HG02938 (cell line): Measurements from ENCODE around the gene TRPM6.

Experiments
- ATAC-seq: cut with Tn5 transposase; IDR thresholded peaks from one replicate; pipeline ENCODE4 v1.9.1; 2021; ENCODE audit warnings: mild to moderate bottlenecking, moderate library complexity; ENCODE audit not compliant: unreplicated experiment

Gene TRPM6

GRCh38 chr9:74777136-74777879 lies 110.4 kb downstream of the TRPM6 start:
- ATAC-seq = no peak

DNA sequence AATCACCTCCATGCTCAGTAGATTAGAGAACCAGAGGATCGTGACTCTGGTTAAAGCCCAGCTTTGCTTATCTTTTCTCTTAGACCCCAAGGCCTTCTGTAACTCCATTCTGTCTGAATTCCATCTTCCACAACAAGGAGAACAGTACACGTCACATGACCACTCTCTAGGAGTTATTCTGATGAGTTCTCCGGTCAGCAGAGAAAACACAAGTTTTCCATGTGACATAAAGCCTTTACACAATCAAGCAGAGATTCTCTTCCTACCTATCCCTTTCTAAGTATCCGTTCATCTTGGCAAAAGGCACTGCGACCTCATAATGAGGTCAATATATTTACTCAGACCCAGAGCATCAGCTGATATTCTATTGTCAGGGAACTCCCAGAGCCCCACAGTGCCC lies 112.3 kb downstream of the TRPM6 start:
- ATAC-seq = no peak

- peak; percentile 43 for ATAC-seq
Observed at GRCh38 chr9:74773886-74774479, 113.7 kb downstream of the TRPM6 start.

GRCh38 chr9:74772121-74772520 lies 115.6 kb downstream of the TRPM6 start:
- peak; percentile 40 for ATAC-seq

GRCh38 chr9:74771672-74772071 lies 116.0 kb downstream of the TRPM6 start:
- ATAC-seq = no peak

GRCh38 chr9:74771262-74771585 lies 116.5 kb downstream of the TRPM6 start:
- ATAC-seq = no peak

- ATAC-seq = peak; percentile 72
Observed at GRCh38 chr9:74770508-74771261, 117.0 kb downstream of the TRPM6 start.

GRCh38 chr9:74765481-74765971 lies 122.2 kb downstream of the TRPM6 start:
- ATAC-seq = no peak

- no peak for ATAC-seq
Observed at GRCh38 chr9:74762950-74763349, 124.8 kb downstream of the TRPM6 start.

DNA sequence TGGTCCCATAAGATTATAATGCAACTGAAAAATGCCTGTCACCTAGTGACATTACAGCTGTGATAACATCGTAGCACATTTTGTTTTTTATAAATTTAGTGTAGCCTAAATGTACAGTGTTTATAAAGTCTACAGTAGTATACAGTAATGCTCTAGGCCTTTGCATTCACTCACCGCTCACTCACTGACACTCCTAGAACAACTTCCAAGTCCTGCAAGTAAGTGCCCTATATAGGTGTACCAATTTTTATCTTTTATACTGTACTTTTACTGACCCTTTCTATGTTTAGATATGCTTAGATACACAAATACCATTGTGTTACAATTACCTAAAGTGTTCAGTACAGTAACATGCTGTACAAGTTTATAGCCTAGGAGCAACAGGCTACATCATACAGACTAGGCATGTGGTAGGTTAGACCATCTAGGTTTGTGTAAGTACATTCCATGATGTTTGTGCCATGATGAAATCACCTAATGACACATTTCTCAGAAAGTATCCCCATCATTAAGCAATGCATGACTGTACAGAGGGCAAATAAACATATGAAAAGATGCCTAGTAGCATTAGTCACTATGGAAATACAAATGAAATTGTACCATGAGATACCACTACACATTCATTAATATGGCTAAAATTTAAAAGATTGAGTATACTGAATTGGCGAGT lies 127.6 kb downstream of the TRPM6 start:
- ATAC-seq = no peak

DNA sequence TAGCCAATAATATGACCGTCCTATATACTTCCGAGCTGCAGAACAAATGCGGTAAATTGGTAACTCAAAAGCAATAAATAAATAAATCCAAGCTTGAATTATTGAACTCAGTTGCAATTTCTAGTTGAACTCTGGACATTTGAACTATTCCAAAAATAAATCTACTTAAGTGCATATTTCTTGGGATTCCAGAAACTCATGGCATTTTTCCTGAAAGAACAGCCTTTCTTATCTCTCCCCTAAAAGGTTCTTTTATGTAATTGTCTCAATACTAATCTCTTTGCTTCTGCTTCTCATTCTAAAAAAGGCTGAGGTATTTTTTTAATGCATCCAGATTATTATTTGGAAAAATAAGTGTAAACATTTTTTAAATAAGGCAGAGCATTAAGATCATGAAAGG lies 131.7 kb downstream of the TRPM6 start:
- ATAC-seq = no peak

DNA sequence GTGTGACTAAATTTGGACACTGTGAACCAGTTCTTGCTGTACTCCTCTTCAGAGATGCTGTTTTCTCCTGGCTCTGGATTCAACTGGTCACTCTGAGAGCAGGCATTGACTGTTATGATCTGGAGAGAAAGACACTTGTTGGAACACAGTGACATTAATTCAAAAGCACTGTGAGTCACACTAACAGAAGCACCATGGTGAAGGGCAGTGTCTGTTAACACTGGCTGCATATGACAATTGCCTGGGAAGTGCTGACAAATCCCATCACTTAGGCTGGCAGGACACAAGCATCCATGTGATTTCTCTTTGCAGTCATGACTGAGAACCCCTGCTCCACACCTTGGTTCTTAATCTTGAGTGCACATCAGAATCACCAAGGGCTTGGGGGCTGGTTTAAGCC lies 132.4 kb downstream of the TRPM6 start:
- ATAC-seq = no peak

DNA sequence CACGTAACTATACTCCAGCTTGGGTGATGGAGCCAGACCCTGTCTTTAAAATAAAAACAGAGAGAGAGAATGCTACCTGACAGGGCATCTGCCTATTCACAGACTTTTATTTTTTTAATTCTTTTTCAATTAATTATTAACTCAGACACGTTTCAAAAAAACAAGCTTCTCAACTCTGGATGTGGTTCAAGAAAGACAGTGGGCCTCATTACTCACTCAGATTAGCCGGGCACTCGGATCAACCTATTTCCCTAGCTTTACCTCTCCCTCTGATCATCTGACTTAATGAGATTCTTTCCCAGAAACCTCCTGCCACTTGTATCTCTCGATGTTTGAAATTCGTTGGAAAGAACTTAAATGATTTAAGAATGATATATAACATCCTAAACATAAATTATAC lies 134.1 kb downstream of the TRPM6 start:
- ATAC-seq = no peak

DNA sequence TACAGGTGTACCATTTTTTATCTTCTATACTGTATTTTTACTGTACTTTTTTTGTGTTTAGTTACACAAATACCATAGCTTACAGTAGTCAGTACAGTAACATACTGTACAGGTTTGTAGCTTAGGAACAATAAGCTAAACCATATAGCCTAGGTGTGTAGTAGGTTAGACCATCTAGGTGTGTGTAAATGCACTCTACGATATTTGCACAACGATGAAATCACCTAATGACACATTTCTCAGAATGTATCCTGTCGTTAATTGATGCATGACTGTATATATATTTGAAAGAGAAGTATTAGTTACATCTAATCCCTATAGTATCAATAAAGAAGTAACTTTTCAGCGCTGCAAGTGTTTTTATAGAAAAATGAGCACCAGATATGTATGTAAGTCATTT lies 138.8 kb downstream of the TRPM6 start:
- no peak for ATAC-seq

DNA sequence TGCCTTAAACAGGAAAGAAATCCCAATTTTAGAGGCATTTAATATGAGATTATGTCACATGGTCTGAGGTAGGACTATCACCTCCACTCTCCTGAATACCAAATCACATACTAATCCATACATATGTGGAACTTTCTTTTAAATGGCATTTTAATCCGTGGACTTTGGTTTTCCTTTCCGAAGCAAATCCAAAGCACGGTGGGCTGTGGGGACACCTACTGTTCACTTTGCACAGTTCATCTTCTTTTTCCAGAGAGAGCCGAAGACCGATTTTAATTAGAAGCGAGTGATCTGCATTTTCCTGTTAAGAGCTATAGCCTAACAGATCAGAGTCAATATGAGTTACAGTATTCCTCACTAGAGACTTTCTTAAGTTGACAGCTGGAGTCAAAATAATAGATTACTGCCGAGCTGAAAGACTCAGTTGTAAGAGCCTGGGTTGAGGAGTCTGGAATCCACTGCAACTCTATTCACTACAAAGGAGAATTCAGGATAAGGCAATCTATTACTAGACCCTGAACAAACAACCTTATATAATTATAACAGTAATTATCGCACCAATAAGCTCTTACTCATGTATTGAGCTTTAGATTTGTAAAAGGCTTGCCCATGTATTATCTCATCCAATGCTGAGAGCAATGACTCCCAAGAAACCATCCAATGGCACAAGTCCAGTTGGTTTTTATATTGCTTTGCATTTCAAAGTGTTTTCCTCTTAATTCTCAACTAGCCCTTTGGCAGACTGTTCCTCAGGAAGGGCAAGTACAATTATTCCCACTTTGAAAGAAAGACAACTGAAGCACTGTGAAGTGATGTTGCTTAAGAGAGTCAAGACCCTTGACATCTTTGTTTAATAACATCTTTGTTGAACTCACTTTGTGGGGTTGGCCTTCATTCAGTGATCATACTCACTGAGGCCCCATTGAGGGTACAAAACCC lies 144.7 kb downstream of the TRPM6 start:
- no peak for ATAC-seq

DNA sequence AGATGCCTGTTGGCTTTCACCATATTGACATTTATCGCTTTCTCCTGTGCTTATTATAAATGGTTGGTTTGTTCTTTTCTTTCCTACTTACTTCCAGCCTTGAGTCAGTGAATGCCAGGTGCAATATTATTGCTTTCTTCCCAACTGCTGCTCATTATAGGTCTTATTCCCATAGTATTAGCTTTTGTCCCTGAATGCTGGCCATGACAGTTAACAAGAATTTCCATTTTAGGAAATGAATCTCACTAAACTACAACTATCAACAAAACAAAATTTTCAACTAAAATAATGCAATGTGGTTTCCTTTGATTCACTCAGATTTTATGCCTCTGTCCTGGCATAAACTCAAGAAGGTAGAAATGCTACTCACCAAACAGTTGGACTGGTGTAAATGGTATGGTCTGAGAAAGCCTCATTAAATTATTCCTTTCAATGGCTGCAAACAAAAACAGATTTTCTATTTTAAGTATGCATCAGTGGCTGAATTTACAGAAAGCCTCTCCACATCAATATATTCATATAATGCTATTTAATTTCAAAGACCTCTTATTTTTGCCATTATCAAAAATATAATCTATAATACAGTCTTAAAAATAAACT lies 145.4 kb downstream of the TRPM6 start:
- no peak for ATAC-seq

- no peak for ATAC-seq
Observed at GRCh38 chr9:74736646-74737045, 151.1 kb downstream of the TRPM6 start.

- ATAC-seq = no peak
Observed at GRCh38 chr9:74735761-74736160, 152.0 kb downstream of the TRPM6 start.

DNA sequence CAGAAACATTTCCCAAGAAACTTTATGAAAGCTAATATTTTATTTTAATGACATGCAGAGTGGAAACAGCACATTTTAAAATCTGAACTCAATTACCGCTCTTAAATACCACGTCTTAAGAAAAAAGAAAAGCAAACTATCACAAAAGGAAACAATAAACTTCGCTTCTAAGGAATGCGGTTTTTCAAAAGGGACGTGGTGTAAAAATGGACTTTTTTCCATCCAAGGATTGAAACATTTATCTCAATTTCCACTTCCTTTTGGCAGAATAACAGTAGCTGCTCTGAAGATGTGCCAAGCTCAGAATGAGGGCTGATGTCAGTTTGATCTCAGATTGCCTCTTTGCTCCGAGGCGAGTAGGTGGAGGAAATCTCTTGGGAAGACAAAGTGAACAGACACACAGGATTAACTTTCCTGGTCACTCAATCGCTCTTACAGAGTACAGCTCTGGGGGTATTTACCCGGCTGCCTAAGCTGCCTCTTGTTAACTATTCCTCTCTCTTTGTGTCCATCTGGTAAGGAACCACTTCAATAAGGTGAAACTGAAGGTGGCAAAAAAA lies 158.5 kb downstream of the TRPM6 start:
- no peak for ATAC-seq

- ATAC-seq = no peak
Observed at GRCh38 chr9:74728176-74728575, 159.5 kb downstream of the TRPM6 start.
